ENCODE results near the gene FANCD2OS.

FANCD2OS gene

GRCh38 chr3:10108091-10108490 is at the start of gene FANCD2OS:
FANCD2OS (minus strand) TSS chr3:10108255; CDS start chr3:10104774, 3,481 bp downstream.
- no peak for DNase-seq (ENCODE audit: low read depth, low spot score)
- no peak within 1 kb of the TSS for H3K9ac ChIP-seq (ENCODE audit: insufficient read length)
- no peaks in the 10 kb centered on the region for H3K36me3 ChIP-seq (ENCODE audit: insufficient read depth, low read length)
- H3K9me3 ChIP-seq (ENCODE audit: low read depth, low read length) = no peaks in the 10 kb centered on the region
- TF ChIP-seq FOXP2 (optimal IDR thresholded peaks at IDR 0.05; ENCODE audit: control extremely low read depth, extremely low read length, insufficient read depth) = no peak
- TF ChIP-seq EZH2 (IDR thresholded peaks at IDR 0.05) = no peak
- no peak for TF ChIP-seq POLR2AphosphoS5 (IDR thresholded peaks at IDR 0.05; ENCODE audit: borderline replicate concordance, low read depth, low read length)
- no peak within 1 kb of the TSS for H3K27ac ChIP-seq
- no peak within 1 kb of the TSS for H3K4me3 ChIP-seq

- no peaks in the 10 kb centered on the region for H3K36me3 ChIP-seq (ENCODE audit: insufficient read depth, low read length)
These were observed 49.0 kb upstream of the FANCD2OS start for GRCh38 chr3:10157031-10157430.

DNA sequence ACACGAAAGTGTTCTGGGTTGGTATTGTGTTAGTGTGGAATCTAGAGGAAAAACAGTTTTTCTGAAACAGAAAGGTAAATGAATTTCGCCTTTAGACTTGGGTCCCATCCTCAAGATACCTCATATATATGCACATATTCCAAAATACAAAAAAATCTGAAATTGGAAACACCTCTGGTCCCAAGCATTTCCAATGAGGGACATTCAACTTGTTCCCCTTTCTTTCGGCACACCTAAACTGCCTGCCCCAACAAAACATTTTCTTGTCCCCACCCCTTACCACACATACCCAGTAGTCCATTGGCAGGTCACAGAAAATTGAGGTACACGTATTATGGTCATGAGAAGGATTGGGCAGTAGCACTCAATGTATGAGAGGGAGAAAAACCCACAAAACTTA is 47.6 kb upstream of the FANCD2OS start:
- no peaks in the 10 kb centered on the region for H3K9me3 ChIP-seq (ENCODE audit: low read depth, low read length)
- H3K4me3 ChIP-seq = no peak overlapping the region
- H3K9ac ChIP-seq (ENCODE audit: insufficient read length) = no peak overlapping the region
- no peak overlapping the region for H3K27ac ChIP-seq
- peaks cover 9% of the 10 kb centered on the region; the same call in 1 of the 2 replicates for H3K36me3 ChIP-seq (ENCODE audit: insufficient read depth, low read length)
- no peak for TF ChIP-seq FOXP2 (optimal IDR thresholded peaks at IDR 0.05; ENCODE audit: control extremely low read depth, extremely low read length, insufficient read depth)
- DNase-seq (ENCODE audit: low read depth, low spot score) = no peak

More at GRCh38 chr3:10157031-10157430, 49.0 kb upstream of the FANCD2OS start:
- Histone ChIP-seq H3K27ac (no peak overlapping the region), H3K4me3 (no peak overlapping the region), H3K9ac (ENCODE audit: insufficient read length) (no peak overlapping the region), H3K9me3 (ENCODE audit: low read depth, low read length) (no peaks in the 10 kb centered on the region)
- no peak for DNase-seq (ENCODE audit: low read depth, low spot score)
- TF ChIP-seq EZH2 (IDR thresholded peaks at IDR 0.05) (no peak), FOXP2 (optimal IDR thresholded peaks at IDR 0.05; ENCODE audit: control extremely low read depth, extremely low read length, insufficient read depth) (no peak), POLR2AphosphoS5 (IDR thresholded peaks at IDR 0.05; ENCODE audit: borderline replicate concordance, low read depth, low read length) (no peak)

DNA sequence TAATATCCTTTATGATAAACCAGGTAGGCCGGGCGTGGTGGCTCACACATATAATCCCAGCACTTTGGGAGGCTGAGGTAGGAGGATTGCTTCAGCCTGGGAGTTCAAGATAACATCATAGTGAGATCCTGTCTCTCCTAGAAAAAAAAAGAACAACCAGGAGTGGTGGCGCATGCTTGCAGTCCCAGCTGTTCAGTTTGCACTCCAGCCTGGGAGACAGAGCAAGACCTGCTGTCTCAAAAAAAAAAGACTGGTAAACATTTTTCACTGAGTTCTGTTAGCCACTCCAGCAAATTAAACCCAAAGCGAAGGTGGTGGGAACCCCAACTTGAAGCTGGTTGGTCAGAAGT is 47.0 kb upstream of the FANCD2OS start:
- no peak overlapping the region for H3K4me3 ChIP-seq
- TF ChIP-seq POLR2AphosphoS5 (IDR thresholded peaks at IDR 0.05; ENCODE audit: borderline replicate concordance, low read depth, low read length) = no peak
- no peak for TF ChIP-seq FOXP2 (optimal IDR thresholded peaks at IDR 0.05; ENCODE audit: control extremely low read depth, extremely low read length, insufficient read depth)
- no peak for TF ChIP-seq EZH2 (IDR thresholded peaks at IDR 0.05)
- H3K27ac ChIP-seq = no peak overlapping the region
- no peak overlapping the region for H3K9ac ChIP-seq (ENCODE audit: insufficient read length)
- no peak for DNase-seq (ENCODE audit: low read depth, low spot score)
- H3K36me3 ChIP-seq (ENCODE audit: insufficient read depth, low read length) = peaks cover 15% of the 10 kb centered on the region; the same call in 1 of the 2 replicates
- H3K9me3 ChIP-seq (ENCODE audit: low read depth, low read length) = no peaks in the 10 kb centered on the region

DNA sequence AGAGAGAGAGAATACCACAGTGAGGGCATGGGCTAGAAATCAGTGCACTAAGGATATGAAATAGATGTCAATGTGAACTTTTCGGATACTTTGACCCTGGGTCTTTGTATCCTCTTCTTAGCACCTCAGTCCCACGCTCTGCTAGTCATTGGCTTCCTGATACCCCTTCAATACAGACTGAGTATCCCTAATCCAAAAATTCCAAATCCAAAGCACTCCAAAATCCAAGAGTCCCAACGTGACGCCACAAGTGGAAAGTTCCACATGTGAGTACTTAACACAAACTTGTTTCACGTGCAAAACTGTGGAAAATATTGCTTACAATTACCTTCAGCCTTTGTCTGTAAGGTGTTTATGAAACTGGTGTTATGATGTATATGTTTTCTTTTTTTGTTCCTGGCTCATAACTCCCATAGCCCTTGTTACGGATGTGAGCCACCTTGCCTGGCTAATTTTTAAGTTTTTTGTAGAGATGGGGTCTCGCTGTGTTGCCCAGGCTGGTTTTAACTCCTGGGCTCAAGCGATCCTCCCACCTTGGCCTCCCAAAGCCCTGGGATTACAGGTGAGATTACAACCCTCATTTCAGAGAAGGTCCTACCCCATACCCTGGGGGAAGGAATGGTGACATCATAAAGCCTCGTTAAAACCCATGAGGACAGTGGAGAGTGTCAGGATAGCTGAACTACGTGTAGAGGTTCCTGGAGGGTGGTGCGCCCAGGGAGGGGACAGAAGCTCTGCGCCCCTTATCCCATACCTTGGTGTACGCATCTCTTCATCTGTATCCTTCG is 46.5 kb upstream of the FANCD2OS start:
- no peak overlapping the region for H3K27ac ChIP-seq
- H3K36me3 ChIP-seq (ENCODE audit: insufficient read depth, low read length) = peaks cover 21% of the 10 kb centered on the region; the same call in 1 of the 2 replicates

DNA sequence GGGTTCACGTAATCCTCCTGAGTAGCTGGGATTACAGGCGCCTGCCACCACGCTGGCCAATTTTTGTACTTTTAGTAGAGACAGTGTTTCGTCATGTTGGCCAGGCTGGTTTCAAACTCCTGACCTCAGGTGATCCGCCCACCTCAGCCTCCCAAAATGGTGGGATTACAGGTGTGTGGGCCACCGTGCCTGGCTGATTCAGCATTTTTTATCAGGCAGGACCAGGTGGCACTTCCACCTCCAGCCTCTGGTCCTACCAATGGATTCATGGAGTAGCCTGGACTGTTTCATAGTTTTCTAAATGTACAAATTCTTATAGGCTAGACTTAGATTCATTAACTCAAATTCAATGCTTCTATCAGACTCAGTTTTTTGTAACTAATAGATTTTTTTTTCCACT is 42.9 kb upstream of the FANCD2OS start:
- H3K4me3 ChIP-seq = no peak overlapping the region
- H3K9ac ChIP-seq (ENCODE audit: insufficient read length) = no peak overlapping the region
- no peaks in the 10 kb centered on the region for H3K9me3 ChIP-seq (ENCODE audit: low read depth, low read length)
- no peak for TF ChIP-seq FOXP2 (optimal IDR thresholded peaks at IDR 0.05; ENCODE audit: control extremely low read depth, extremely low read length, insufficient read depth)
- TF ChIP-seq POLR2AphosphoS5 (IDR thresholded peaks at IDR 0.05; ENCODE audit: borderline replicate concordance, low read depth, low read length) = no peak
- TF ChIP-seq EZH2 (IDR thresholded peaks at IDR 0.05) = no peak
- no peak overlapping the region for H3K27ac ChIP-seq
- peaks cover 27% of the 10 kb centered on the region; the same call in 1 of the 2 replicates for H3K36me3 ChIP-seq (ENCODE audit: insufficient read depth, low read length)
- DNase-seq (ENCODE audit: low read depth, low spot score) = no peak

More for the DNA sequence above, 46.5 kb upstream of the FANCD2OS start:
- Histone ChIP-seq H3K4me3 (no peak overlapping the region), H3K9me3 (ENCODE audit: low read depth, low read length) (no peaks in the 10 kb centered on the region), H3K9ac (ENCODE audit: insufficient read length) (no peak overlapping the region)
- no peak for DNase-seq (ENCODE audit: low read depth, low spot score)
- no peak for TF ChIP-seq FOXP2 (optimal IDR thresholded peaks at IDR 0.05; ENCODE audit: control extremely low read depth, extremely low read length, insufficient read depth)
- no peak for TF ChIP-seq EZH2 (IDR thresholded peaks at IDR 0.05)
- no peak; the same call in 1 of the 2 replicates for TF ChIP-seq POLR2AphosphoS5 (IDR thresholded peaks at IDR 0.05; ENCODE audit: borderline replicate concordance, low read depth, low read length)

DNA sequence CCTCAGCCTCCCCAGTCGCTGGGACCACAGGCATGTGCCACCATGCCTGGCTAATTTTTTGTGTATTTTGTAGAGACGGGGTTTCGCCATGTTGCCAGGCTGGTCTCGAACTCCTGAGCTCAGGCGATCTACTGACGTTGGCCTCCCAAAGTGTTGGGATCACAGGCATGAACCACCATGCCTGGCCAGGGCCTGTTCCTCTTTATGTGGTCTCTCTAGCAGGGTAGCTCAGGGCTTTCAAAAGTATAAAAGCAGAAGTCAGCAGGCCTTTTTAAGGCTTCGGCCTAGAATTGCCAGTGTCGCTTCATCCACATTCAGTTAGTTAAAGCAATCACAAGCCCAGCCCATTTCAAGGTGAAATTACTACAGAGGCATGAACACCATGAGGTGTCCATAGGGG is 41.2 kb upstream of the FANCD2OS start:
- H3K27ac ChIP-seq = no peak overlapping the region
- no peak overlapping the region for H3K4me3 ChIP-seq
- no peaks in the 10 kb centered on the region for H3K9me3 ChIP-seq (ENCODE audit: low read depth, low read length)
- H3K9ac ChIP-seq (ENCODE audit: insufficient read length) = no peak overlapping the region
- TF ChIP-seq FOXP2 (optimal IDR thresholded peaks at IDR 0.05; ENCODE audit: control extremely low read depth, extremely low read length, insufficient read depth) (no peak), POLR2AphosphoS5 (IDR thresholded peaks at IDR 0.05; ENCODE audit: borderline replicate concordance, low read depth, low read length) (no peak), EZH2 (IDR thresholded peaks at IDR 0.05) (no peak)
- DNase-seq (ENCODE audit: low read depth, low spot score) = no peak
- peaks cover 27% of the 10 kb centered on the region; the same call in 1 of the 2 replicates for H3K36me3 ChIP-seq (ENCODE audit: insufficient read depth, low read length)

DNA sequence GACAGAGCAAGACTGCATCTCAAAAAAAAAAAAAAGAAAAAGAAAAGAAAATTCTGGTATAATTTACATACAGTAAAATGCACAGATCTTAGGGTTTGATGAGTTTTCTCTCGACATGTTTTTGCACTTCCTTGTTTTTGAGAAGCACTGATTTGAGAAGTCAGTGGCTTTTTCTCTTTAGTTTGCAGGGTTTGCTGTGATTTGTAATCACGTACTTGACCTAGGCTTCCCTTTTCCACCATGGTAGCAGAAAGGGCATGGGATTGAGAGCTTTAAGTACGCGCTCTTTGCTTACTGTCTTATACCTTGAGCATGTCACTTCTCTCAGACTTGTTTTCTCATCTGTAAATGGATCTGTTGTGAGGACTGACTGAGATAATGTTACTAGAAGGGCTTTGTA is 37.6 kb upstream of the FANCD2OS start:
- Histone ChIP-seq H3K4me3 (no peak overlapping the region), H3K27ac (no peak overlapping the region), H3K9me3 (ENCODE audit: low read depth, low read length) (no peaks in the 10 kb centered on the region), H3K36me3 (ENCODE audit: insufficient read depth, low read length) (peaks cover 18% of the 10 kb centered on the region; the same call in 1 of the 2 replicates), H3K9ac (ENCODE audit: insufficient read length) (no peak overlapping the region)
- DNase-seq (ENCODE audit: low read depth, low spot score) = no peak
- no peak for TF ChIP-seq EZH2 (IDR thresholded peaks at IDR 0.05)
- no peak for TF ChIP-seq POLR2AphosphoS5 (IDR thresholded peaks at IDR 0.05; ENCODE audit: borderline replicate concordance, low read depth, low read length)
- TF ChIP-seq FOXP2 (optimal IDR thresholded peaks at IDR 0.05; ENCODE audit: control extremely low read depth, extremely low read length, insufficient read depth) = no peak

Data from SK-N-MC (cell line).